COLO829 (cell line): ENCODE data around the gene MT1HL1.

Experiments used
- DNase-seq: peaks from one replicate; pipeline ENCODE4 v3.0.0; 2012; ENCODE audit warnings: low spot score

The MT1HL1 gene

DNA sequence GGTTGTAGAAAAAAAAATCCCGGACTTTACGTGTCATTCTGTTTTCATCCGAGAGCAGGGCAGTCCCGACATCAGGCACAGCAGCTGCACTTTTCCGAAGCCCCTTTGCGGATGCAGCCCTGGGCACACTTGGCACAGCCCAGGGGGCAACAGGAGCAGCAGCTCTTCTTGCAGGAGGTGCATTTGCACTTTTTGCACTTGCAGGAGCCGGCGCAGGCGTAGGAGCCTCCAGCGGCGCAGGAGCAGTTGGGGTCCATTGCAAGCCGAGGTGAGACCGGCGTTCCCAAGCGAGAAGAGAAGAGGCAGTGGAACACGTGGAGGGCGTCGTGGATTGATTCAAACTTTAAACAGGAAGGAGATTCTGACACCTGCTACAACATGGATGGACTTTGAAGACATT, at the start of gene MT1HL1:
Gene MT1HL1 (minus strand): TSS at position 326 of the 400 bp plus-strand sequence. CDS start 69 bp downstream, at position 257.
- no peak for DNase-seq

GRCh38 chr1:237050915-237051314, 46.7 kb upstream of the MT1HL1 start:
- DNase-seq: no peak

GRCh38 chr1:237050185-237050584, 45.9 kb upstream of the MT1HL1 start:
- no peak for DNase-seq

GRCh38 chr1:237048803-237049202, 44.6 kb upstream of the MT1HL1 start:
- DNase-seq: no peak

DNA sequence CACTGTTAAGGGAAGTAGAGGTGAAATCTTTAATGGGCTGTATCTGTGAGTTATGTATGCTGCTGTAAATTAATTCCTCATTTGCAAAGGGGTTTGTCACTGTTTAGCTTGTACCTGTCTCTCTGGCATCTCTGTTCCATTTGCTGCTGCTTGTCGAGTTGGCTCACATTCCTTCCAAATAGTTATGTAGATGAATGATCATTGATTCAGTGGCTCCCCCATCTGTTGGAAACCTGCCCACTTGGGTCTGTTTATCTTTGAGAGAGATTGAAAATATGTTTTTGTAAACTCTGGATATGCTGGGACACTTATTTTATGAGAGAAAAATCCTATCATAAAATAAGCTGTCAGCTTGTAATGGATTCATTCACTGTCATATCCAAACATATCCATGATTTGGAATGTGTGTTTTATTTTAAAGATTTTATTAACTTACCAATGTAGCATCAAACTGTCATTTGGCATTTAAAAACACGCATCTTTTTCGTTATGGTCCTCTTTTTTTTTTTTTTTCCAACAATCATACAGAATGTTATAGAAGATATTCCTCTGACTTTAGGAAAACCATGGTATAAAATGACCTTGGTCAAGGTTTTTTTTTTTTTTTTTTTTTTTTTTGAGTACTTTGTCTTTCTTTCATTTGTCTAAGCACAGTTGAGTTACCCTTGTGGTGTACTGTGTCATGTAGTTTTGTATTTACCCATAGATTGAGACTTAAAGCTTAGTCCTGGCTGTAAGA, 41.2 kb upstream of the MT1HL1 start:
- no peak for DNase-seq

GRCh38 chr1:237043846-237044636, 39.8 kb upstream of the MT1HL1 start:
- no peak for DNase-seq

DNA sequence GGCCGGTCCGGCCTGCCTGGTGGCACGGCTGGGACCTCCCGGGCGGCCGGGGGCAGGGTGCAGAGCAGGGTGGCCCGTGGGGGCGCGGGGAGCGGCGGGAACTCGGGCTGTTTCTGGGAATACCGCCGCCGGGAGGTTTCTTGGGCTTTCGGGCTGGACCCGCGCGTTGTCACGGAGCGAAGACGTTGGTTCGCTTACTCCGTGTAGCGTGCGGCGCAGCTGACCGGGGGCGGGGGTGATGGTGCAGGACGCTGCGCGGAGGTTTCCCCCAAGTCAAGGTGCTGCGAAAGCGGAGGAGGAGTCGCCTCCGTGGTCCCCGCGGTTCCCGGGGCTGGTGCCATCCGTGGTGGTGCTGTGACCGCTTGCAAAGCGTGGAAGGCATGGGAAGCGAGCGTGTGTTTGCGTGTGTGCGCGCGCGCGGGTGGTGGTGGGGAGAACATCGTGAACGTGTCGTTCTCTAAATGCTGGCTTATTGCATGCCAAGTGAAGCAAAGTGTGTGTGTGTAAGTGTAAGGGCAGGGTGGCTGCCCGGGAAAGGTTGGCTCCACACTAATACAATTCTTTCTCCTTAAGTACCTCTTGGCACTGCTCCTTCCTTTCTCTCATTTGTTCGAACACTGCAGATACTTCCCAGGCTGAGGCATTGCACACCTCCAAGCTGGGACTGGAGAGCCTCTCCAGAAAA, 38.8 kb upstream of the MT1HL1 start:
- DNase-seq: no peak

DNA sequence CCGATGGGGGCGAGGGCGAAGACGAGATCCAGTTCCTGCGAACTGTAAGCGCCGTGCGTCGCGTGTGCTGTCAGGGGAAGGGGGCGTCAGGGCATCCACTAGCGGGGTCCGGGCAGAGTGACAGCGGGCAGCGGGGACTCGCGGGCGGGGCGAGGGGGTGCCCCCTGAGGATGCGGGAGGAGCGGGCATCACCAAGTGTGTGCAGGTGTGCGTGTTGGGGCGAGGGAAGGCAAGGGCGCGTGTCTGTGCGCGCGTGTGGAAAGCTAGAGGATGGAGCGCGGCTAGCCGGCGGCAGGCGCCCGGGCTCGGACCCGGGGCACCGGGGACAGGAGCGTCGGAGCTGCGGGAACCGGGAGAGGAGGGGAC, 38.3 kb upstream of the MT1HL1 start:
- no peak for DNase-seq

DNA sequence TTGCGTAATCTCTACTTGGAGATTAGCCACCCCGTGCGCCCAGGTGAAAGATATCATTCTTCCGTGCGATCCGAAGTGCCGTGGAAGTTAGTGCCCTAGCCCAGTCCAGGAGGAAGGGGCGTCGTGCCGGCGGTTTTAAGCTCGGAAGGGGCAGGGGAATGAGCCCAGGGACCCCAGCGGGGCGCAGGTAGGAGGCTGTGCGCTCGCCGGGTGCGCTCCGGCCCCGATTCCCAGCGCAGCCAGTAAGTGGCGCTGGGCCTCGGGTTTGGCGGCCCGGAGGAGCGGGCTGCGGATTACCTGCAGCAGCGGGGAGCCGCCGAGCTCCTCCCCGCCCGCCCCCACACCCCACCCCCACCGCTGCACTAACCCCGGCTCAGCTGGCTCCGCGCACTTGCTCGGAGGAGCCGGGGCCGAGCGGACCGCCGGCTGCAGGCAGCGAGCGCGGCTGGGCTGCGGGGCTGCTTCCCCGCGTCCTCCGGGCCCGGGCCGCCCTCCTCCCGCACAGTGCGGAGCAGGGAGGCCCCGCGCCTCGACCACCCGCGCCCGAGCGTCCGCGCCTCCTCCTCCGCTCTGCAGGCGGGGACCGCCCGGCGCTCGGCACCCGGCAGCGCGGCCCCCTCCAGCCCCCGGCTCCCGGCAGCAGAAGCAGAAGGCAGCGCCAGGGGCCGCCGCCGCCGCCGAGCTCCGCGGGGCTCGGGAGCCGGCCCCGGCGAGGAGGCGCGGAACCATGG, 37.7 kb upstream of the MT1HL1 start, which contains the start of gene RYR2:
Gene RYR2 (plus strand): TSS at position 390 of the 731 bp plus-strand sequence. CDS start 338 bp downstream, at position 728.
- no peak for DNase-seq

- DNase-seq: no peak
Measured at GRCh38 chr1:237041461-237041794, 37.2 kb upstream of the MT1HL1 start.

- no peak for DNase-seq
Measured at GRCh38 chr1:237040823-237041222, 36.6 kb upstream of the MT1HL1 start.

DNA sequence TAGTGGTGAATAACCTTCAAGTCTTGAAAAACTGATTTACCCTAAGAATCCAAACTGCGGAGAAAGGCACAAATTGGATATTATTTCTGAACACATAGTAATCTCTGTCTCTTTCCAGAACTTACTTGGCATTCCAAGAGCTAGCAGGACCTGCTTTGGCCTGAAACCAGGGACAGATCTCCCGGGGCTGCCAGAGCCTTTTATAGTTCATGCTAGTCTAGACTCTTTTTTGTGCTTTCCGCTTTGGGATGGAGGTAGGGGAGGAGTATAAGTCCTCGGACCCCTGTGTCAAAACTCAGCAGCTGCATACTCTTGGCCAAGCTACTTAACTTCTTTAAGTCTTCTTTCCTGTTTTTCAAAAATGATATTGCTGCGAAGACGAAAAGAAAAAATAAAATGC, 34.0 kb upstream of the MT1HL1 start:
- no peak for DNase-seq

DNA sequence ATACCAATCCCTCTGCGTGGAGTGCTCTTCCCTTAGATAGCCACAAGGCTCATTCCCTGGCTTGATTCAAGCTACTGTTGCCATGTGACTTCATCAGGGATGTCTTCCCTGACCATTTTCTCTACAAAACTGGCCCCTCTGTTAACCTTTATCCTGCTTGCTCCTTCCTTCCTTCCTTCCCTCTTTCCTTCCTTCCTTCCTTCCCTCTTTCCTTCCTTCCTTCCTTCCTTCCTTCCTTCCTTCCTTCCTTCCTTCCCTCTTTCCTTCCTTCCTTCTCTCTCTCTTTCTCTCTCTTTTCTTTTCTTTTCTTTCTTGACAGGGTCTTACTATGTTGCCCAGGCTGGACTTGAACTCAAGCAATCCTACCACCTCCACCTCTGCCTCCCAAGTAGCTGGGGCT, 31.5 kb upstream of the MT1HL1 start:
- DNase-seq: no peak

DNA sequence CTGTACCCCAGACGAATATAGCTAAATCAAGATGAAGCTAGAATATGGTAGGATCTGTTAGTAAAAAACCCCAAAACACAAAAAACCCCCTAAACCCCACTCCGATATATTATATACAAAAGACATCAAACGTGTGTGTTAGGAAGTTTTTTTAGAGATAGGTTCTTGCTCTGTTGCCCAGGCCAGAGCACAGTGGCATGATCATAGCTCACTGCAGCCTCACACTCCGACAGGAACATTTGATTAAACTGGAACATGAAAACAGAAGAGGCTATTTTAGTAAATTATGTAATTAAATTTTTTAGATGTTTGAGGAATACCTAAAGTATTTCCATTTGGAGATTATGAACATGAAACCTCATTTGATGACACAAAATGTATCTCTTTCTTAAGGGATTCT, 29.6 kb upstream of the MT1HL1 start:
- no peak for DNase-seq

DNA sequence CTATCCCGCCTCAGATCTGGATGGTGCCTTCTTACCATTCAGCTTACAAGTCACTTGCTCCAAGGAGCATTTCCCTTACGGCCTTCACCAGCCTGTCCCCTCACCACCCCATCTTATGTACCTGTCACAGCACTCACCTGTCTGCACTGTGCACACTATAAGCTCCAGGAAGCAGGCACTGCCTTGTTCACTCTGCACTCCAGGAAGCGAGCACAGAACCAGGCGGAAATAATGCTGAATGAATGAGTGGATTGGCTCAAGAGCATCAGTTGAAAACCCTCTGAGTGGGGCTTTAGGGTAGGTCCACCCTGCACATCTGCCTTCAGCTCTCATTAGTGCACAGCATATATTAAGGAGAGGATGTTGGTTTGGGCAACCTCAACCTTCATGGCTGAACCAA, 28.8 kb upstream of the MT1HL1 start:
- no peak for DNase-seq

- no peak for DNase-seq
Measured at GRCh38 chr1:237032029-237032428, 27.8 kb upstream of the MT1HL1 start.

GRCh38 chr1:237031480-237031879, 27.2 kb upstream of the MT1HL1 start:
- DNase-seq: no peak

GRCh38 chr1:237029850-237030535, 25.8 kb upstream of the MT1HL1 start:
- no peak for DNase-seq

- no peak for DNase-seq
Measured at GRCh38 chr1:237029240-237029639, 25.0 kb upstream of the MT1HL1 start.

GRCh38 chr1:237025358-237026074, 21.3 kb upstream of the MT1HL1 start:
- DNase-seq: no peak

DNA sequence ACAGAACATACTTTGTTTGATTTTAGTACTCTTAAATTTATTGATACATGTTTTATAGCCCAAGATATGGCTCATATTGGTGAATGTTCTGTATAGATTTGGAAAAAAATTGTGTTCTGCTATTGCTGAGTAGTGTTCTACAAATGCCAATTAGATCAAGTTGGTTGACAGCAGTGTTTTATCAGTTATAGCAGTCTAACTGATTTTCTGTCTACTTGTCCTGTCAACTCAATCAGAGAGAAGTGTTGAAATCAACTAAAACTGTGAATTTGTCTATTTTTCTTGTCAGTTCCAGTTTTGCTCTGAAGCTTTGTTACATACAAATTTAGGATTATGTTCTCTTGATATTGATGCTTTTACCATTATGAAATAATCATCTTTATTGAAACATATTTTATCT, 14.7 kb upstream of the MT1HL1 start:
- no peak for DNase-seq
